Peyer's patch (tissue), 4 donors: ENCODE data around the gene UGT1A10.

Experiments used
- CTCF ChIP-seq, 6 experiments: fragments of 450-650 bp in 4 of 6; fragments of 200-600 bp in 2 of 6; sonication (generic) in 1 of 6; IDR thresholded peaks; one replicate each; pipeline ENCODE4 v1.5.1; 2017 to 2019; ENCODE audit warnings: antibody characterized with exemption in 6 of 6, mild to moderate bottlenecking in 3 of 6, moderate library complexity in 1 of 6
- POLR2A ChIP-seq, 2 donors: fragments of 450-650 bp; IDR thresholded peaks; one replicate each; pipeline ENCODE4 v1.5.1; 2017; ENCODE audit warnings: antibody characterized with exemption in 2 of 2, mild to moderate bottlenecking in 2 of 2, moderate library complexity in 2 of 2

- TF ChIP-seq CTCF (IDR thresholded peaks at IDR 0.05) (no peak), POLR2A (IDR thresholded peaks at IDR 0.05) (no peak)
Measured at GRCh38 chr2:233768076-233768475, 131.8 kb downstream of the UGT1A10 start.
